Measurements from ENCODE around the gene PPP1R14C. TPM values are rescaled to one million over a fixed set of nuclear protein-coding genes. Genes with fewer than 3 reads are reported as not detected.
"Not testable (repeated sequence)": the region's sequence is repeated elsewhere in the genome, so short reads cannot be mapped to it uniquely, and the experiment has no call there.

The PPP1R14C gene
- total and polyA plus RNA-seq, 7 experiments from 2014 or later, result not detected

DNA sequence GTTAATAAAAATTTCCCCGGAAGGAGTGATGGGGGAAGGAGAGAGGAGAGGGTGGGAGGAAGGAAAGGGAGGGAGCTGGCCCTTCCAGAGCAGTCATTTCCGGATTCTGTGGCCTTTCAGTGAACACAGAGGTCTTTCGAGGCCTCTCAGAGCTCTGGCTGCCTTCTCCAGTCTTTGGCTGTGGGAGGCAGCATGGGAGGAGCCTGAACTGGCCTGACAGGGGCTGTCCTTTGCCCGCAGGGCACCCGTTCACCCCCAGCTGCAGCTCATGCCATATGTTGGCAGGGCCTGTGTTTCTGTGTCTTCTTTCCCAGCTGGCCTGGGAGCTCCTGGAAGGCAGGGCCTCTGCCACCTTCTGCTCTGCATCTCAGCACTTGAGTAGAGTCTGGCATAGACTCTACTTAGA is 95.5 kb downstream of the PPP1R14C start:
- Histone ChIP-seq H3K27ac (ENCODE audit: low read depth, low read length) (no peak overlapping the region), H3K36me3 (ENCODE audit: control insufficient read depth in 2 of 3, insufficient read depth in 3 of 3, low read length in 3 of 3) (no peaks in the 10 kb centered on the region), H3K4me3 (ENCODE audit: low read length) (no peak overlapping the region), H3K4me1 (ENCODE audit: control insufficient read depth in 2 of 2, insufficient read depth in 2 of 2, low read length in 2 of 2) (peaks cover 0 to 15% of the 10 kb centered on the region in 2 donors), H3K9me3 (ENCODE audit: control insufficient read depth in 2 of 3, low read length in 3 of 3) (no peaks in the 10 kb centered on the region), H3K27me3 (ENCODE audit: control insufficient read depth in 2 of 2, insufficient read depth in 2 of 2, low read length in 2 of 2) (no peaks in the 10 kb centered on the region)
- peaks cover 0 to 4% (median 3%) of the 10 kb centered on the region in 5 donors for H3K36me3 Mint-ChIP-seq
- peaks cover 0 to 16% (median 0%) of the 10 kb centered on the region in 7 donors for H3K4me1 Mint-ChIP-seq
- H3K9me3 Mint-ChIP-seq, result peaks cover 0 to 7% (median 0%) of the 10 kb centered on the region in 11 donors
- intact Hi-C loops (cut with micrococcal nuclease), result no loop called here
- peaks cover 0 to 9% (median 5%) of the 10 kb centered on the region in 5 donors for H3K27me3 Mint-ChIP-seq
- H3K27ac Mint-ChIP-seq, result no peak overlapping the region
- H3K4me3 Mint-ChIP-seq, result no peak overlapping the region
- DNase-seq (no peak), ATAC-seq (no peak)
- ChIA-PET CTCF (no interaction called here), POLR2A (no interaction called here)

DNA sequence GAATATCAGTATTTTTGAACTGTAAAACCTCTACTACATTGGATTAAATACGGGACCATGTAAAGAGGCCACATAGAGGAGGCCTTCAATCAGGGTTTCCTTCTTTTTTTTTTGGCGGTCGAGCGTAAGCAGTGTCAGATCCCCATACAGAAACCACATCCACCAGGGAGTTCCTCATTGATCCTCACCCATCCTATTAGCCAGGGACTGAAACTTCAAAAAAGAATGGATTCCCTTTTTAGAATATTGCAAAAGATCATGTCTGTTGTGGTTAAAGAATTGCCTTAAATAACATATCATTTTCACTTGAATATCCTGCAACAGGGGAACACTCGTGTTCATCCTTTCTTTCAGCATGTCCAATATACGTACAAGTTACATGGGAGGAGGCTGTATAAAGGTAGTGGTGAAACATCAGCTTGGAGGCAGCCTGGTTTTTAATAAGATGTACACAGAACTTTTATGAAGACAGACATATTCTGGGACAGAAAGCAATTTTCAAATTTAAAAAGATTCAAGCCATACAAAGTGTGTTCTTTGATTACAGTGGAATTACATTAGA is 96.1 kb downstream of the PPP1R14C start:
- no peak overlapping the region for H3K27ac ChIP-seq (ENCODE audit: low read depth, low read length)
- H3K4me1 ChIP-seq (ENCODE audit: control insufficient read depth in 2 of 2, insufficient read depth in 2 of 2, low read length in 2 of 2), result peaks cover 0 to 15% of the 10 kb centered on the region in 2 donors
- H3K4me3 Mint-ChIP-seq, result no peak overlapping the region
- no peaks in the 10 kb centered on the region for H3K27me3 ChIP-seq (ENCODE audit: control insufficient read depth in 2 of 2, insufficient read depth in 2 of 2, low read length in 2 of 2)
- H3K9me3 Mint-ChIP-seq, result peaks cover 0 to 7% (median 0%) of the 10 kb centered on the region in 11 donors
- no peak overlapping the region for H3K4me3 ChIP-seq (ENCODE audit: low read length)
- H3K4me1 Mint-ChIP-seq, result peaks cover 0 to 16% (median 0%) of the 10 kb centered on the region in 7 donors
- intact Hi-C loops (cut with micrococcal nuclease), result no loop called here
- H3K27me3 Mint-ChIP-seq, result peaks cover 0 to 9% (median 5%) of the 10 kb centered on the region in 5 donors
- DNase-seq (no peak), ATAC-seq (no peak)
- no peaks in the 10 kb centered on the region for H3K36me3 ChIP-seq (ENCODE audit: control insufficient read depth in 2 of 3, insufficient read depth in 3 of 3, low read length in 3 of 3)
- H3K36me3 Mint-ChIP-seq, result peaks cover 0 to 4% (median 3%) of the 10 kb centered on the region in 5 donors
- ChIA-PET POLR2A (no interaction called here), CTCF (no interaction called here)
- H3K27ac Mint-ChIP-seq, result no peak overlapping the region
- no peaks in the 10 kb centered on the region for H3K9me3 ChIP-seq (ENCODE audit: control insufficient read depth in 2 of 3, low read length in 3 of 3)

DNA sequence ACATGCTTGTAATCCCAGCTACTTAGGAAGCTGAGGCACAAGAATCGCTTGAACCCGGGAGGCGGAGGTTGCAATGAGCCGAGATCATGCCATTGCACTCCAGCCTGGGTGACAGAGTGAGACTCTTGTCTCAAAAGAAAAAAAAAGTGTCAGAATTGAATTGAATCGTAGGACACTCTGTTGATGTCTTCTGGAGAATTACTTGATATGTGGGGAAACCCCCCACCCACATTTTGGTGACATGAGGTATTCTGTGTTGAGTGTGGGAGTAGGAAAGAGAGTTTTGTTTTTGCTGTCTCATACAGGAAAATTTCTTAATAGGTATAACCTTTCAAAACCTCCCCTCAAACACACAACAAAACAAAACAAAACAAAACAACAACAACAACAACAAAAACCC is 98.9 kb downstream of the PPP1R14C start:
- H3K36me3 Mint-ChIP-seq; CTCF ChIA-PET; POLR2A ChIA-PET; H3K9me3 Mint-ChIP-seq; H3K4me3 Mint-ChIP-seq; H3K27me3 Mint-ChIP-seq; intact Hi-C loops (cut with micrococcal nuclease); H3K4me3 ChIP-seq (ENCODE audit: low read length); H3K36me3 ChIP-seq (ENCODE audit: control insufficient read depth in 2 of 3, insufficient read depth in 3 of 3, low read length in 3 of 3); H3K27me3 ChIP-seq (ENCODE audit: control insufficient read depth in 2 of 2, insufficient read depth in 2 of 2, low read length in 2 of 2); H3K27ac Mint-ChIP-seq; H3K27ac ChIP-seq (ENCODE audit: low read depth, low read length); H3K4me1 ChIP-seq (ENCODE audit: control insufficient read depth in 2 of 2, insufficient read depth in 2 of 2, low read length in 2 of 2); H3K9me3 ChIP-seq (ENCODE audit: control insufficient read depth in 2 of 3, low read length in 3 of 3); ATAC-seq; H3K4me1 Mint-ChIP-seq: not testable (repeated sequence)
- peak in 1 of 9 donors; percentile 67 for DNase-seq

DNA sequence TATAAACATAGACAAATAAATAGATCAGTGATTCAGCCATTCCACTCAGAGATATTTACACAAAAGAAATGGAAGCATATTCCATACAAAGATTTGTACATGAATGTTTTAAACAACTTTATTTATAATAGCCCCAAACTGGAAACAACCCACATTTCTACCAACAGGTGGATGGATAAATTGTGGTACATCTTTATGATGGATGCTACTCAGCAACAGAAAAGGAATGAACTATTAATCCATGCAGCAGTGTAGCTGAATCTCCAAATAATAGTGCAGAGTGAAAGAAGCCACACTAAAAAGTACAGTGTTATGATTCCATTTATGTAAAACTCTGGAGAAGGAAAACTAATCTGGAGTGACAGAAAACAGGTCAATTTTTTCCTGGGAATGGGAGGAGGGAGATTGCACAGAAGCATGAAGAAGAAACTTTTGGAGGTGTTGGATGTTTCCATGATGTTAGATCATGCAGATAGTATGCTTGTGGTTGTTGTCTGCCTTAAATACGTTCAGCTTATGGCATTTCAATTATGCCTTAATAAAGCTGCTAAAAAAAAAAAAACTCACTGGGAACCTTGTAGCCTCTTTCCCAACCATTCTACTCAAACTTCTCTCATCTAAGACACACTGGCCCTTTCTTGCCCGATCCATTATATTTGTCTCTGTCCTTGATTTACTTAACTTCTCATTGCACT is 100.9 kb downstream of the PPP1R14C start:
- Mint-ChIP-seq H3K4me1 (peaks cover 0 to 4% (median 0%) of the 10 kb centered on the region in 7 donors), H3K4me3 (no peak overlapping the region), H3K27me3 (peaks cover 0 to 4% (median 0%) of the 10 kb centered on the region in 5 donors), H3K9me3 (peaks cover 0 to 12% (median 4%) of the 10 kb centered on the region in 11 donors), H3K36me3 (peaks cover 0 to 4% (median 0%) of the 10 kb centered on the region in 5 donors), H3K27ac (no peak overlapping the region)
- no peaks in the 10 kb centered on the region for H3K36me3 ChIP-seq (ENCODE audit: control insufficient read depth in 2 of 3, insufficient read depth in 3 of 3, low read length in 3 of 3)
- H3K27me3 ChIP-seq (ENCODE audit: control insufficient read depth in 2 of 2, insufficient read depth in 2 of 2, low read length in 2 of 2), result no peaks in the 10 kb centered on the region
- H3K9me3 ChIP-seq (ENCODE audit: control insufficient read depth in 2 of 3, low read length in 3 of 3), result peaks cover 0 to 5% (median 0%) of the 10 kb centered on the region in 3 experiments
- no peaks in the 10 kb centered on the region for H3K4me1 ChIP-seq (ENCODE audit: control insufficient read depth in 2 of 2, insufficient read depth in 2 of 2, low read length in 2 of 2)
- no peak overlapping the region for H3K27ac ChIP-seq (ENCODE audit: low read depth, low read length)
- no peak overlapping the region for H3K4me3 ChIP-seq (ENCODE audit: low read length)
- DNase-seq (no peak), ATAC-seq (no peak)
- POLR2A ChIA-PET, result no interaction called here
- intact Hi-C loops (cut with micrococcal nuclease), result no loop called here
- CTCF ChIA-PET, result interaction anchor here (0.6 kb wide), 1 partner anchor 1671 kb away, joined by 3 read pairs; no protein-coding TSS in a partner anchor

DNA sequence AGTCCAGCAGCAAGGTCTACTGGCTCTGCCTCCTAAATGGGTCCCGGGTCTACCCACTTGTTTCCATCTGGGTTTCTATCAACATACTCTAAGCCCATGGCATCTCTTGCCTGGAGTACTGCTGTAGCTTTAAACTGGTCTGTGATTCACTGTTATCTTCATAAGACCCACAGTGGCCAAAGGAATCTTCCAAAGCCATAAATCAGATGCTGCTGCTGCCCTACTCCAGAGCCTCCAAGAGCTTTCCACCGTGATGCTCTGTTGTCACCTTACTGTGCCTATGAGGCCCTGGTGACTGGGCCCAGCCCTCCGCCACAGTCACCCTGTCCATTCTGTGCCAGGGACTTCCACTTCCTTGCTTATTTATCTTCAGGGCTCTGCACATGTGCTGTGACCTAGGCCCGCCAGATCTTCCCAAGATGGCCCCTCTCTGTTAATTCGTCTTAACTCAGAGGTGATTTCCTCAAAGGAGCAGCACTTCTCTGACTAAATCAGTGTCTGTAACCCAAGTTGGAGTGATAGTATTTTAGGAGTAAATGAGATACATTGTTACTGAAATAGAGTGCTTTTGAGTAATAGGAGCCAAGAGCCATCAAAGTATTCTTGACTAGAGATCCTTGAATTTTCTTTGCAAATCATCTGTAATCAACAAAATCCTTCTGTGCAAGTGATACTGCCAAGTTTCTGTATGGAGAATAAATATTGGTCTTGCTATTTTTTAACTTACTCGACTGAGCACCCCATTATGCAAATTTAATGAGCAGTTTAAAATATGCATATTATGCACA is 102.5 kb downstream of the PPP1R14C start:
- Histone ChIP-seq H3K4me3 (ENCODE audit: low read length) (no peak overlapping the region), H3K9me3 (ENCODE audit: control insufficient read depth in 2 of 3, low read length in 3 of 3) (peaks cover 0 to 5% (median 0%) of the 10 kb centered on the region in 3 experiments), H3K36me3 (ENCODE audit: control insufficient read depth in 2 of 3, insufficient read depth in 3 of 3, low read length in 3 of 3) (no peaks in the 10 kb centered on the region), H3K4me1 (ENCODE audit: control insufficient read depth in 2 of 2, insufficient read depth in 2 of 2, low read length in 2 of 2) (no peaks in the 10 kb centered on the region), H3K27me3 (ENCODE audit: control insufficient read depth in 2 of 2, insufficient read depth in 2 of 2, low read length in 2 of 2) (no peaks in the 10 kb centered on the region), H3K27ac (ENCODE audit: low read depth, low read length) (no peak overlapping the region)
- Mint-ChIP-seq H3K4me1 (peaks cover 0 to 4% (median 0%) of the 10 kb centered on the region in 7 donors), H3K9me3 (peaks cover 0 to 12% (median 3%) of the 10 kb centered on the region in 11 donors), H3K27me3 (peaks cover 0 to 1% (median 0%) of the 10 kb centered on the region in 5 donors), H3K36me3 (no peaks in the 10 kb centered on the region), H3K27ac (no peak overlapping the region), H3K4me3 (no peak overlapping the region)
- DNase-seq (no peak), ATAC-seq (no peak)
- ChIA-PET POLR2A (no interaction called here), CTCF (no interaction called here)
- intact Hi-C loops (cut with micrococcal nuclease), result no loop called here

DNA sequence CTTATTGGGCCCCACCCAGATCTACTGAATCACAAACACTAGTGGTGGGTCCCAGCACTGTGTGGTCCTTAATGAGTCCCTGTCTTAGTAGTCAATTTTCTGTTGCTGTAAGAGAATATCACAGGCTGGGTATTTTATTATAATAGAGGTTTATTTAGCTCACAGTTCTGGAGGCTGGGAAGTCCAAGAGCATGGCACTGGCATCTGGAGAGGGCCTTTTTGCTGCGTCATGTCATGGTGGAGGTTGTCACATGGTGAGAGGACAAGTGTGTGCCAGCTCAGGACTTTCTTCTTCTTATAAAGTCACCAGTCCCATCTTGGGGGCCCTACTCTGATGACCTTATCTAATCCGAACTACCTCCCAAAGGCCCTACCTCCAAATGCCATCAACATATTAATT is 105.0 kb downstream of the PPP1R14C start:
- CTCF ChIA-PET, result interaction anchor here (0.6 kb wide), 1 partner anchor 228 kb away, joined by 3 read pairs; no protein-coding TSS in a partner anchor
- POLR2A ChIA-PET, result no interaction called here
- Histone ChIP-seq H3K27ac (ENCODE audit: low read depth, low read length) (no peak overlapping the region), H3K4me1 (ENCODE audit: control insufficient read depth in 2 of 2, insufficient read depth in 2 of 2, low read length in 2 of 2) (no peaks in the 10 kb centered on the region), H3K27me3 (ENCODE audit: control insufficient read depth in 2 of 2, insufficient read depth in 2 of 2, low read length in 2 of 2) (no peaks in the 10 kb centered on the region), H3K4me3 (ENCODE audit: low read length) (no peak overlapping the region), H3K9me3 (ENCODE audit: control insufficient read depth in 2 of 3, low read length in 3 of 3) (peaks cover 0 to 5% (median 0%) of the 10 kb centered on the region in 3 experiments), H3K36me3 (ENCODE audit: control insufficient read depth in 2 of 3, insufficient read depth in 3 of 3, low read length in 3 of 3) (no peaks in the 10 kb centered on the region)
- Mint-ChIP-seq H3K4me3 (no peak overlapping the region), H3K36me3 (no peaks in the 10 kb centered on the region), H3K9me3 (peaks cover 0 to 18% (median 4%) of the 10 kb centered on the region in 11 donors), H3K4me1 (peaks cover 0 to 3% (median 0%) of the 10 kb centered on the region in 7 donors), H3K27me3 (peaks cover 0 to 7% (median 1%) of the 10 kb centered on the region in 5 donors), H3K27ac (no peak overlapping the region)
- DNase-seq (no peak), ATAC-seq (no peak)
- intact Hi-C loops (cut with micrococcal nuclease), result no loop called here
